Fibroblast of the aortic adventitia (primary cell): ENCODE measurements around the gene RAB40B. TPM values are rescaled to one million over a fixed set of nuclear protein-coding genes. Genes with fewer than 3 reads are reported as not detected.

Source experiments
- DNase-seq: peaks from one replicate; pipeline ENCODE4 v3.0.0-alpha.2; 2010; ENCODE audit warnings: low read depth
- H3K4me3 ChIP-seq: 2 replicates; pipeline ENCODE4 v1.5.1; 2011; ENCODE audit warnings: low read depth, mild to moderate bottlenecking, control low read depth, low read length, moderate library complexity
- CTCF ChIP-seq: IDR thresholded peaks from 2 replicates; pipeline ENCODE4 v1.5.1; 2011; ENCODE audit warnings: mild to moderate bottlenecking, low read length, control low read depth, inconsistent platforms; ENCODE audit not compliant: insufficient read depth
- total RNA-seq: library from RNA; depleted of rRNA; stranded (reverse); fragments of >200 nt; gene quantifications from 2 replicates; pipeline ENCODE4 v1.2.3, GENCODE V29; 2012; ENCODE audit warnings: low replicate concordance

RAB40B gene
- total RNA-seq, 1 donor = 8.4 TPM

- no peak for DNase-seq
- H3K4me3 ChIP-seq = no peak overlapping the region
- no peak for TF ChIP-seq CTCF
Observed at GRCh38 chr17:82636626-82637598, 61.6 kb downstream of the RAB40B start.

GRCh38 chr17:82633343-82633742, 65.2 kb downstream of the RAB40B start:
- no peak overlapping the region for H3K4me3 ChIP-seq
- TF ChIP-seq CTCF = no peak
- no peak for DNase-seq

- H3K4me3 ChIP-seq = no peak overlapping the region
- no peak for DNase-seq
- TF ChIP-seq CTCF = no peak
Observed at GRCh38 chr17:82632451-82632850, 66.0 kb downstream of the RAB40B start.

- no peak for DNase-seq
- no peak overlapping the region for H3K4me3 ChIP-seq
- TF ChIP-seq CTCF = no peak
Observed at GRCh38 chr17:82631544-82631943, 67.0 kb downstream of the RAB40B start.

- no peak overlapping the region for H3K4me3 ChIP-seq
- no peak for DNase-seq
- TF ChIP-seq CTCF = no peak
Observed at GRCh38 chr17:82630212-82630611, 68.3 kb downstream of the RAB40B start.

GRCh38 chr17:82629748-82630147, 68.8 kb downstream of the RAB40B start:
- no peak for DNase-seq
- no peak for TF ChIP-seq CTCF
- no peak overlapping the region for H3K4me3 ChIP-seq
